Measurements from ENCODE around the gene EIF4E3.

Gene EIF4E3

GRCh38 chr3:71722693-71723092 is 2.5 kb downstream of the EIF4E3 start:
- DNase-seq: no peak

DNA sequence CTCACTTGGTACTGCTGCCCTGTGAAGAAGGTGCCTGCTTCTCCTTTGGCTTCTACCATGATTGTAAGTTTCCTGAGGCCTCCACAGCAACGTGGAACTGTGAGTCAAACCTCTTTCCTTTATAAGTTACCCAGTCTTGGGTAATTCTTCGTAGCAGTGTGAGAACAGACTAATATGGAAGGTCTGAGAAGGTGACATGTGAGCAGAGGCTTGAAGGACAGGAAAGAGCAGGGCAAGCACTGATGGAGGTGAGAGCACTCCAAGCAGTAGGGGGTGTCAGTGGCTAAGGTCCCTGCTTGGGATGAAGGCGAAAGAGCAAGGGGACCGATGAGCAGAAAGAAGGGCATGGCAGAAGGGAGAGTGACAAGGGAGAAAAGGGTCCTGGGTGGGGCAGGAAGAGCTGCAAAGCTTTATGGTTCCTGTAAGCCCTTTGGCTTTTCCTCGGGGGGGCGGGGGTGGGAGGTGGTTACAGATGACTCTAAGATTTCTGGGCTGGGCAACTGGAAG is 3.5 kb downstream of the EIF4E3 start:
- DNase-seq: no peak

DNA sequence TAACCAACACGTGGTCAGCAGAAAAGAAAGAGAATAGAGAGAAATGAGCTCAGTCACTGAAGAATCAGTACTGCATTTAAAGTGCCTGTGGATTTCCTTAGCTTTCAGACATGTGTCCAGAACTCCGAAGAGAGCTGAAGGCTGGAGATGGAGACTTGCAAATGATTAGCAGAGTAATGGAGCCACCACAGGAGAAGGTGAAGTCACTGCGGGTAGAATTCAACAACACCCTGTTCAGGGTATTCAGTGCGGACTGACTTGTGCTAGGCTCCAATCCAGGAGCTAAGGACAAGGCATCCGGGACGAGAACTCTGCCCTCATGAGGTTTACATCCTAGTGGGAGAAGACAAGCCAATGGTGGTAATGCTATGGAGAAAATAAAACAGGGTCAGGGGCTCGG is 4.2 kb downstream of the EIF4E3 start:
- DNase-seq: no peak

GRCh38 chr3:71718072-71718471 is 7.1 kb downstream of the EIF4E3 start:
- no peak for DNase-seq

DNA sequence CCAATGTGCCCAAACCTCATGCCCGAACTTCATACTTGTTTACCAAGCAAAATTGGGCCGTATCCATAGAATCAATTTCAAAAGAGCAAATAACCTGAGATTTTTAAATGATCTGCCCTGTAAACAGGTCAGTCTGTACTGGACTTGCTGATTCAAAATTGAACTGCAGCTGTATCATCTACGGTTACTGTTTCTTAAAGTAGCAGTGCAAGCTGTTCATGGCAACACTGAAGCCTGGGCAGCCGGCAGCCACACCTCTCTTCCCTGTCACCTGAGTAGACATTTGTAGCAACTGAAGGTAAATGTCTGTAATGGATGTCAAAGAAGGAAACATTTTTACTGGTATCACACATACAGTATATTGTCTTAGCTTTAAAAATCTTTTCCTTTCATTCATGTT is 10.6 kb downstream of the EIF4E3 start:
- DNase-seq: no peak

GRCh38 chr3:71713041-71713440 is 12.2 kb downstream of the EIF4E3 start:
- no peak for DNase-seq

- DNase-seq: peak; percentile 47
These were observed 14.2 kb downstream of the EIF4E3 start for GRCh38 chr3:71710906-71711494.

- DNase-seq: no peak
These were observed 15.2 kb downstream of the EIF4E3 start for GRCh38 chr3:71709908-71710511.

DNA sequence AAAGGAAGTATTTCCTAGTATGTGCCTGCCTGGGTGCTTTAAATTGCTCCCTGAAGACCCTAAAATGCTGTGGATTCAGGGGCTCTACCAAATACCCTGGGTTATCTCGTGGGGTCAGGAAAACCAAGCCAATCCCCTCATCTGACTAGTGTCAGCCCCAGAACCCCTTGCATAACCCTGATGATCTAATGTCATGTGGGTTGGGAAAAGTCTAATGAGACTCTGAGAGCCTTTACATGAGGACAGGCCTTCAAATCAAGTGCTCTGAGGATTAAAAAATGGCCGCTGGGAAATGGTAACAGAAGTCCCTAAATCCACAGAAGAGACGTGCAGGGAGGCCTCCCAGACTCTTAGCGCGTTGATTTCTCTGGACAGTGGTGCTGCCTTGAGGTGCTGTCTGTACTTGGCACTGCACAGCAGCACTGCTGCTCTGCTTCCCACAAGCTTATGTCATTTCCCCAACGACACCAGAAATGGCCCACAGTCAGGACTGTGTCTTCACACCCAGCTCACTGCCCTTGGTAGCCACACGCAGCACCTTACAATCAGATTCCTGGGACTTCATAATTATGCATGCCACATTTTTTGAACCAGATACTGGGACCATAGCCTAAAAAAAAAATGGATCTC is 16.6 kb downstream of the EIF4E3 start:
- no peak for DNase-seq

DNA sequence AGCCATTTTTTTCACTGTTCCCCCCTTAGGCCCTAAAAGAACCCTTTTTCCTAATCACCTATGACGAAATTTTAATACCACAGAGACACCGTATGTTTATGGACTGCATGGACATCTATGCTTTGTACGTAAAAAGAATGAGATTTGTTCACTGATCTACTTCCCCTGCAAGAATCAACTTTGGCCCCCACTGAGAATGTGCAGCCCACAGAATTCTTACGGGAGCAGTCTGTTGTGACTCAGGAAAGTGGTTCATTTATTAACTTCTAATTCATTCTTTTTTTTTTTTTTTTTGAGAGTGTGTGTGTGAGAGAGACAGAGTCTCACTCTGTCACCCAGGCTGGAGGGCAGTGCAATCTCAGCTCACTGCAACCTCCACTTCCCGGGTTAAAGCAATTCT is 17.6 kb downstream of the EIF4E3 start:
- peak; percentile 56 for DNase-seq

- DNase-seq: no peak
These were observed 19.5 kb downstream of the EIF4E3 start for GRCh38 chr3:71705681-71706080.

- no peak for DNase-seq
These were observed 20.3 kb downstream of the EIF4E3 start for GRCh38 chr3:71704915-71705314.

GRCh38 chr3:71703797-71704196 is 21.4 kb downstream of the EIF4E3 start:
- no peak for DNase-seq

GRCh38 chr3:71702131-71703024 is 22.8 kb downstream of the EIF4E3 start:
- no peak for DNase-seq

- no peak for DNase-seq
These were observed 23.9 kb downstream of the EIF4E3 start for GRCh38 chr3:71701251-71701762.

- DNase-seq: no peak
These were observed 30.2 kb downstream of the EIF4E3 start for GRCh38 chr3:71695000-71695482.

DNA sequence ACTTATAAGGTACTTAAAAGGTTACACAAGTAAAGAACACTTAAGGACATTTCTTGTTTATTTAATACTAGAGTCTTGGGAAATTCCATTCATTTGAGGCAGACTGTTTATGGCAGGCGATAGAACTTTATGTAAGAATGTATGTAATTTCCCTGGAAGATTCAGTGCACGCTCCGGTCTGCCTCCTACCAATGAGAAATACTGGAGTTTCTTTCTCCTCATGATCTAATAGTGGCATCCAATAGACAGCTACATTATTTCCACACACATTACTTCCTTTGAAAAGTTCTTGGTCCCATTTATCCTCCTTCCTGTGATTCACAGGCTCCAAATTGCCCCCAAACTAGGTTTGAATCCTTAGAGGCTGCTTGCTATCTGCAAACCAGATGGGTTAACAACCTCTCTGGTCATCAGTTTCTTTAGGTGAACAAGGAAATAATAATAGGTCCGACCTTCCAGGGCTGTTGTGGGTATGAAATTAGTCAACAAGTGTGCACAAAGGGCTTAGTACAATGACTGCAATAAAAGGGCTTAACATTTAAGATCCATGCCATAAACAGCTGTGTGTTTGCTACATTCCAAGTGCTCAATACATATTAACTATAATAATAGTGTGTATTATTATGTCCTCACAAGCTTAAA is 30.7 kb downstream of the EIF4E3 start:
- DNase-seq: peak; percentile 91

GRCh38 chr3:71693641-71694040 is 31.6 kb downstream of the EIF4E3 start:
- no peak for DNase-seq

DNA sequence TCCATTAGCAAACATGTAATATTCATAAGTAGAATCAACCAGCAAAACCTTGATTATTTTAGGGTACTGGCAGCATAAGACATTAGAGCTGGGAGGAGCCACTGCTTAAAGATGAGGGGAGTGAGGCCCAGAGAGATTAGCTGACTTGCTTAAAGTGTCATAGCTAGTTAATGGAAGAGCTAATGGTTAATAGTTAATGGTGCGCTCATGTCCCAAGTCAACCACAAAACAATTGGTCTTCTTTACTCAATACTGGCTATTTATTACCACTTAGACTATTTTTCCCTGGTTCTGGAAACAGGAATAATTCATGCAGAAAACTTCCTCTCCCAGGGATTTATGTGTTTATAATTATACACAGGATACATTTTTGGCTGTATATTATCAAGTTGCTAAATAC is 33.1 kb downstream of the EIF4E3 start:
- DNase-seq: no peak

- peak; percentile 70 for DNase-seq
These were observed 34.8 kb downstream of the EIF4E3 start for GRCh38 chr3:71690341-71690841.

GRCh38 chr3:71689291-71689690 is 35.9 kb downstream of the EIF4E3 start:
- DNase-seq: no peak

DNA sequence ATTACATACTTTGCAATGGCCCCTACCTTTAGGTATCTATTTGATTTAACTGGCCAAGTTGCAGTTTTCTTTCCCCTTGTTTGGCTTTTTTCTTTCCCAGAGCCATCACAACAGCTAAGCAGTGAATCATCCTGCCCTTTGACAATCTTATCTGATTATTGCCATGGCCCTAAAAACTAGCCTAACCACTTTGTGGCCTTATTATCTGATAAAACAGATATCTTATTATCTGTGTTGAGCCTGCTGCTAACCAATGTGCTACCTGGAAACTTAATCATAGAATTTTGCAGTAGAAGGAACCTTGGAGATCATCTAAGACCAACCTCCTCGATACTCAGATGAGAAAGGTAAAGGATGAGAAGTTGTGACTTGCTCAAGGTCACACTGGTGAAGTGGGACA is 37.1 kb downstream of the EIF4E3 start:
- no peak for DNase-seq

Measured in fibroblast of skin of right quadriceps (primary cell).